HG03139 (cell line): ENCODE results near the gene MGST2.
A peak's percentile ranks its signal among the peaks of the same experiment; 100 is the strongest.

ENCODE experiments used
- ATAC-seq: cut with Tn5 transposase; IDR thresholded peaks from one replicate; pipeline ENCODE4 v1.9.1; 2021; ENCODE audit not compliant: unreplicated experiment

The MGST2 gene

GRCh38 chr4:139643042-139643895 is 22.4 kb upstream of the MGST2 start:
- ATAC-seq = no peak

- ATAC-seq = no peak
These were observed 20.2 kb upstream of the MGST2 start for GRCh38 chr4:139645458-139645857.

- no peak for ATAC-seq
These were observed 18.4 kb upstream of the MGST2 start for GRCh38 chr4:139647184-139647583.

GRCh38 chr4:139647952-139648351 is 17.7 kb upstream of the MGST2 start:
- ATAC-seq = no peak

GRCh38 chr4:139651282-139652194 is 14.1 kb upstream of the MGST2 start:
- peak; percentile 80 for ATAC-seq

GRCh38 chr4:139654516-139654915 is 11.1 kb upstream of the MGST2 start:
- no peak for ATAC-seq

GRCh38 chr4:139655116-139655515 is 10.5 kb upstream of the MGST2 start:
- ATAC-seq = no peak

GRCh38 chr4:139656614-139657486 is 8.8 kb upstream of the MGST2 start:
- ATAC-seq = peak; percentile 81

- no peak for ATAC-seq
These were observed 7.4 kb upstream of the MGST2 start for GRCh38 chr4:139658185-139658584.

GRCh38 chr4:139658586-139659382 is 6.8 kb upstream of the MGST2 start:
- no peak for ATAC-seq

GRCh38 chr4:139659735-139660424 is 5.7 kb upstream of the MGST2 start:
- no peak for ATAC-seq

GRCh38 chr4:139660568-139661043 is 5.0 kb upstream of the MGST2 start:
- ATAC-seq = no peak

GRCh38 chr4:139663561-139664138 is 2.0 kb upstream of the MGST2 start:
- no peak for ATAC-seq

GRCh38 chr4:139664442-139664841 is 1.2 kb upstream of the MGST2 start:
- no peak for ATAC-seq

GRCh38 chr4:139665079-139665689 is 435 bp upstream of the MGST2 start:
- no peak for ATAC-seq

- peak; percentile 46 for ATAC-seq
These were observed 1.2 kb downstream of the MGST2 start for GRCh38 chr4:139666735-139667281.

GRCh38 chr4:139668036-139668435 is 2.4 kb downstream of the MGST2 start:
- ATAC-seq = no peak

GRCh38 chr4:139668658-139669201 is 3.1 kb downstream of the MGST2 start:
- ATAC-seq = no peak
